Measurements from ENCODE around the gene ATP13A2.

GRCh38 chr1:17061486-17061885 lies 49.8 kb upstream of the ATP13A2 start:
- TF ChIP-seq CTCF (IDR thresholded peaks at IDR 0.05) (no peak), POLR2A (IDR thresholded peaks at IDR 0.05) (no peak), POLR2AphosphoS5 (IDR thresholded peaks at IDR 0.05) (no peak)
